GM12878 (cell line): ENCODE data around the gene PTCD2. TPM values are rescaled to one million over a fixed set of nuclear protein-coding genes. Genes with fewer than 3 reads are reported as not detected.
A peak's percentile ranks its signal among the peaks of the same experiment; 100 is the strongest.

Experiments used
- ATAC-seq: fragments of 200-7000 bp; cut with Tn5 transposase; 3 replicates; pipeline ENCODE4 v1.9.1; 2020; ENCODE audit warnings: mild to moderate bottlenecking, moderate library complexity
- BruUV-seq: library from RNA; stranded (reverse); fragments of 400-500 nt; replicated peaks from 2 replicates; lab custom pipeline; 2021; lab: Mats Ljungman, UMichigan
- CTCF ChIA-PET: fragments of 300-600 bp; sonication (Branson Sonifier 250); formaldehyde crosslinking; extraction: SDS; loops from one replicate; lab custom pipeline; 2021; ENCODE audit warnings: inconsistent platforms; lab: Yijun Ruan, JAX
- POLR2A ChIA-PET: fragments of 350-600 bp; formaldehyde crosslinking; extraction: SDS; loops from one replicate; lab custom pipeline; 2021; ENCODE audit warnings: inconsistent platforms; lab: Charles Lee
- RAD21 ChIA-PET: fragments of 300-600 bp; sonication (Branson Sonifier 250); formaldehyde crosslinking; loops from one replicate; lab custom pipeline; 2023; ENCODE audit warnings: antibody characterized with exemption; ENCODE audit not compliant: unreplicated experiment; lab: Charles Lee
- SMC1A ChIA-PET: fragments of 300-600 bp; sonication (Branson Sonifier 250); formaldehyde crosslinking; loops from one replicate; lab custom pipeline; 2023; ENCODE audit not compliant: unreplicated experiment, uncharacterized antibody; lab: Charles Lee
- DNase-seq: peaks from one replicate; pipeline ENCODE4 v3.0.0-alpha.2; 2011; ENCODE audit warnings: low read depth, low spot score
- FAIRE-seq: peaks from 3 replicates; lab custom pipeline; 2011; peaks lifted over from hg19 to GRCh38; lab: Jason Lieb, UNC
- H2AFZ ChIP-seq: 2 replicates; pipeline ENCODE4 v1.6.0; 2011; ENCODE audit warnings: low read depth, low read length, control low read depth; ENCODE audit not compliant: control insufficient read depth
- H3K27ac ChIP-seq: 2 replicates; pipeline ENCODE4 v1.5.1; 2011; ENCODE audit warnings: control low read depth; ENCODE audit not compliant: control insufficient read depth, insufficient read depth
- H3K27me3 ChIP-seq, 2 experiments: replicated peaks in 1 of 2; 2 replicates each; pipeline versions ENCODE4 v1.6.0 to v1.6.1; 2011; ENCODE audit warnings: low read length in 1 of 2; ENCODE audit not compliant: control insufficient read depth in 2 of 2, insufficient read depth in 2 of 2
- H3K36me3 ChIP-seq, 2 experiments: 2 replicates each; pipeline ENCODE4 v1.5.1; 2011; ENCODE audit warnings: low read length in 1 of 2; ENCODE audit not compliant: control insufficient read depth in 2 of 2, insufficient read depth in 2 of 2
- H3K4me1 ChIP-seq: 2 replicates; pipeline ENCODE4 v1.6.1; 2011; ENCODE audit warnings: mild to moderate bottlenecking, low read length, moderate library complexity, mixed read lengths; ENCODE audit not compliant: control insufficient read depth, insufficient read depth
- H3K4me2 ChIP-seq: 2 replicates; pipeline ENCODE4 v1.6.0; 2011; ENCODE audit warnings: control low read depth; ENCODE audit not compliant: control insufficient read depth, insufficient read depth
- H3K4me3 ChIP-seq: fragments of 200-600 bp; sonication (generic); 2 replicates; pipeline ENCODE4 v1.5.1; 2016
- H3K79me2 ChIP-seq: 2 replicates; pipeline ENCODE4 v1.6.0; 2011; ENCODE audit warnings: low read length; ENCODE audit not compliant: control insufficient read depth, insufficient read depth
- H3K9ac ChIP-seq: 2 replicates; pipeline ENCODE4 v1.8.0; 2011; ENCODE audit warnings: low read length, control low read depth, mixed read lengths; ENCODE audit not compliant: control insufficient read depth, insufficient read depth
- H3K9me3 ChIP-seq: replicated peaks from 3 replicates; pipeline ENCODE4 v1.5.1; 2011; ENCODE audit warnings: mild to moderate bottlenecking, low read length; ENCODE audit not compliant: control insufficient read depth, insufficient read depth
- H4K20me1 ChIP-seq: 2 replicates; pipeline ENCODE4 v1.6.0; 2011; ENCODE audit not compliant: control insufficient read depth, insufficient read depth
- ASH2L ChIP-seq: fragments of 300-600, 200-600 bp; sonication (generic); IDR thresholded peaks from 2 replicates; pipeline ENCODE4 v1.6.1; 2017; ENCODE audit warnings: low read depth, mild to moderate bottlenecking, borderline replicate concordance
- BMI1 ChIP-seq: fragments of 450-650 bp; IDR thresholded peaks from 2 replicates; pipeline ENCODE4 v1.6.1; 2016; ENCODE audit warnings: mild to moderate bottlenecking, moderate library complexity, borderline replicate concordance
- CBFB ChIP-seq: IDR thresholded peaks from 2 replicates; pipeline ENCODE4 v1.6.1; 2016; ENCODE audit warnings: antibody characterized with exemption, low read depth
- DPF2 ChIP-seq: fragments of 450-650 bp; IDR thresholded peaks from 2 replicates; pipeline ENCODE4 v1.6.1; 2017; ENCODE audit warnings: mild to moderate bottlenecking
- NFYB ChIP-seq: IDR thresholded peaks from 2 replicates; pipeline ENCODE4 v1.6.1; 2011; ENCODE audit warnings: low read depth, mild to moderate bottlenecking, low read length, improper control_type of control experiment, moderate library complexity; ENCODE audit not compliant: insufficient read depth
- RB1 ChIP-seq: fragments of 450-650 bp; formaldehyde crosslinking; IDR thresholded peaks from 2 replicates; pipeline ENCODE4 v1.6.1; 2017; ENCODE audit warnings: mild to moderate bottlenecking, borderline replicate concordance
- RELA ChIP-seq: fragments of 450-650 bp; IDR thresholded peaks from 2 replicates; pipeline ENCODE4 v1.8.0; 2014; ENCODE audit warnings: borderline replicate concordance; ENCODE audit not compliant: partially characterized antibody
- SMARCA5 ChIP-seq: fragments of 450-650 bp; IDR thresholded peaks from 2 replicates; pipeline ENCODE4 v1.6.1; 2017; ENCODE audit warnings: mild to moderate bottlenecking
- TBL1XR1 ChIP-seq: IDR thresholded peaks from 2 replicates; pipeline ENCODE4 v1.6.1; 2012; ENCODE audit warnings: low read depth, low read length, improper control_type of control experiment
- WGBS: methylation state at CpG from one replicate; pipeline ENCODE4 v1.1.6; 2016; ENCODE audit warnings: low lambda C conversion rate; ENCODE audit not compliant: insufficient replicate concordance, insufficient coverage; ENCODE audit errors: missing lambda C conversion rate; 5-methylcytosine and 5-hydroxymethylcytosine counted together
- in situ Hi-C: fragments of 300-500 bp; cut with MboI; formaldehyde crosslinking; loops from 9 replicates; pipeline ENCODE4 v1.14.3; 2018; ENCODE audit warnings: mixed read lengths
- intact Hi-C: fragments of 100-400 bp; cut with micrococcal nuclease; formaldehyde crosslinking; loops from one replicate; pipeline ENCODE4 v1.14.2; 2022; ENCODE audit not compliant: unreplicated experiment
- polyA plus RNA-seq, 11 experiments: library from polyadenylated mRNA; depleted of rRNA in 4 of 11; unstranded in 6 of 11; stranded (reverse) in 5 of 11; fragments of >200 nt; fragmentation: Nextera tagmentation in 4 of 11; fragmentation: Illumina TruSeq in 1 of 11; extraction: Ambion mirVana in 4 of 11; extraction: Trizol in 1 of 11; gene quantifications; 1 replicate in 1 of 11; 2 replicates in 10 of 11; pipeline versions ENCODE4 v1.2.1 to v1.2.3, GENCODE V29; 2011 to 2016; ENCODE audit warnings: inconsistent platforms in 2 of 11, missing spikeins in 2 of 11, low read depth in 1 of 11
- total RNA-seq, 4 experiments: library from RNA; depleted of rRNA in 3 of 4; stranded (reverse); fragments of >200 nt in 3 of 4; fragmentation: Illumina TruSeq in 1 of 4; extraction: Trizol in 1 of 4; gene quantifications; 2 replicates each; pipeline versions ENCODE4 v1.2.1 to v1.2.3, GENCODE V29; 2013 to 2021
- TF ChIP-seq, protein P1 (sequence below): fragments of 450-650 bp; IDR thresholded peaks from 2 replicates; pipeline ENCODE4 v1.6.1; 2017; ENCODE audit warnings: low read depth, mild to moderate bottlenecking, moderate library complexity
- TF ChIP-seq, protein P2 (sequence below): IDR thresholded peaks from 2 replicates; pipeline ENCODE4 v1.6.1; 2012; ENCODE audit warnings: low read depth, low read length, improper control_type of control experiment
- TF ChIP-seq, protein P3 (sequence below): IDR thresholded peaks from 2 replicates; pipeline ENCODE4 v1.6.1; 2012; ENCODE audit warnings: improper control_type of control experiment, low read depth, low read length; ENCODE audit not compliant: insufficient replicate concordance

Gene PTCD2
- total and polyA plus RNA-seq, 10 of the 15 experiments (the other 5 are each of a cell fraction or from before 2014, with no cell fraction given) = 8.7 to 15.0 (median 11.9) TPM

DNA sequence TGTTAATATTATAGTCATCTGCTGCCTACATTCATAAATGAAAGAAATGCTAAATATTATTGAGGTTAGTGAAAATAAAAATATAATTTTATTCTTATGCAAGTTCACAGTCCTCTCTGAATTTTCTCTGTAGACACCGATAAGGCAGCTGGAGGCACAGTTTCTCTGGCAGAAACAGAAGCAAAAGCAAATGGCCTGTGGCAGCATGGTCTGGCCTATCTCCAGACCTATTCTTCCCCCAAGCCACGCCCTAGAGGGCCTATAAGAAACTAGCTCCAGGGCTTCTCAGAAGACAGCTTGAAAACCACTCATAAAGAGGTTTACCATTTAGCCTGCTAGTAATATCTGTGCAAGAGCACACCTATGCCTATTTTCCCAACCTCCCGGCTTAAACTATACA, 28.6 kb upstream of the PTCD2 start:
- ATAC-seq (peak; percentile 80), DNase-seq (no peak)
- H3K4me1 ChIP-seq = peaks cover 23% of the 10 kb centered on the region
- H3K79me2 ChIP-seq = peaks cover 11% of the 10 kb centered on the region
- no TSS peak for BruUV-seq
- H3K36me3 ChIP-seq = no peaks in the 10 kb centered on the region; a peak in 3 of 4 replicates
- peak overlapping the region; percentile 50; the same call in 1 of the 2 replicates for H3K27ac ChIP-seq
- H2AFZ ChIP-seq = no peak overlapping the region
- 82% methylated on average over 3 of the region's 3 CpGs for WGBS
- H3K9me3 ChIP-seq = no peaks in the 10 kb centered on the region; the same call in 2 of the 3 replicates
- TF ChIP-seq BMI1 = no peak
- TF ChIP-seq, protein P1, sequence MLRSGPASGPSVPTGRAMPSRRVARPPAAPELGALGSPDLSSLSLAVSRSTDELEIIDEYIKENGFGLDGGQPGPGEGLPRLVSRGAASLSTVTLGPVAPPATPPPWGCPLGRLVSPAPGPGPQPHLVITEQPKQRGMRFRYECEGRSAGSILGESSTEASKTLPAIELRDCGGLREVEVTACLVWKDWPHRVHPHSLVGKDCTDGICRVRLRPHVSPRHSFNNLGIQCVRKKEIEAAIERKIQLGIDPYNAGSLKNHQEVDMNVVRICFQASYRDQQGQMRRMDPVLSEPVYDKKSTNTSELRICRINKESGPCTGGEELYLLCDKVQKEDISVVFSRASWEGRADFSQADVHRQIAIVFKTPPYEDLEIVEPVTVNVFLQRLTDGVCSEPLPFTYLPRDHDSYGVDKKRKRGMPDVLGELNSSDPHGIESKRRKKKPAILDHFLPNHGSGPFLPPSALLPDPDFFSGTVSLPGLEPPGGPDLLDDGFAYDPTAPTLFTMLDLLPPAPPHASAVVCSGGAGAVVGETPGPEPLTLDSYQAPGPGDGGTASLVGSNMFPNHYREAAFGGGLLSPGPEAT = no peak
- TF ChIP-seq RELA = no peak
- TF ChIP-seq, protein P2, sequence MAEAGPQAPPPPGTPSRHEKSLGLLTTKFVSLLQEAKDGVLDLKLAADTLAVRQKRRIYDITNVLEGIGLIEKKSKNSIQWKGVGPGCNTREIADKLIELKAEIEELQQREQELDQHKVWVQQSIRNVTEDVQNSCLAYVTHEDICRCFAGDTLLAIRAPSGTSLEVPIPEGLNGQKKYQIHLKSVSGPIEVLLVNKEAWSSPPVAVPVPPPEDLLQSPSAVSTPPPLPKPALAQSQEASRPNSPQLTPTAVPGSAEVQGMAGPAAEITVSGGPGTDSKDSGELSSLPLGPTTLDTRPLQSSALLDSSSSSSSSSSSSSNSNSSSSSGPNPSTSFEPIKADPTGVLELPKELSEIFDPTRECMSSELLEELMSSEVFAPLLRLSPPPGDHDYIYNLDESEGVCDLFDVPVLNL = no peak
- TF ChIP-seq RB1 = no peak
- TF ChIP-seq, protein P3, sequence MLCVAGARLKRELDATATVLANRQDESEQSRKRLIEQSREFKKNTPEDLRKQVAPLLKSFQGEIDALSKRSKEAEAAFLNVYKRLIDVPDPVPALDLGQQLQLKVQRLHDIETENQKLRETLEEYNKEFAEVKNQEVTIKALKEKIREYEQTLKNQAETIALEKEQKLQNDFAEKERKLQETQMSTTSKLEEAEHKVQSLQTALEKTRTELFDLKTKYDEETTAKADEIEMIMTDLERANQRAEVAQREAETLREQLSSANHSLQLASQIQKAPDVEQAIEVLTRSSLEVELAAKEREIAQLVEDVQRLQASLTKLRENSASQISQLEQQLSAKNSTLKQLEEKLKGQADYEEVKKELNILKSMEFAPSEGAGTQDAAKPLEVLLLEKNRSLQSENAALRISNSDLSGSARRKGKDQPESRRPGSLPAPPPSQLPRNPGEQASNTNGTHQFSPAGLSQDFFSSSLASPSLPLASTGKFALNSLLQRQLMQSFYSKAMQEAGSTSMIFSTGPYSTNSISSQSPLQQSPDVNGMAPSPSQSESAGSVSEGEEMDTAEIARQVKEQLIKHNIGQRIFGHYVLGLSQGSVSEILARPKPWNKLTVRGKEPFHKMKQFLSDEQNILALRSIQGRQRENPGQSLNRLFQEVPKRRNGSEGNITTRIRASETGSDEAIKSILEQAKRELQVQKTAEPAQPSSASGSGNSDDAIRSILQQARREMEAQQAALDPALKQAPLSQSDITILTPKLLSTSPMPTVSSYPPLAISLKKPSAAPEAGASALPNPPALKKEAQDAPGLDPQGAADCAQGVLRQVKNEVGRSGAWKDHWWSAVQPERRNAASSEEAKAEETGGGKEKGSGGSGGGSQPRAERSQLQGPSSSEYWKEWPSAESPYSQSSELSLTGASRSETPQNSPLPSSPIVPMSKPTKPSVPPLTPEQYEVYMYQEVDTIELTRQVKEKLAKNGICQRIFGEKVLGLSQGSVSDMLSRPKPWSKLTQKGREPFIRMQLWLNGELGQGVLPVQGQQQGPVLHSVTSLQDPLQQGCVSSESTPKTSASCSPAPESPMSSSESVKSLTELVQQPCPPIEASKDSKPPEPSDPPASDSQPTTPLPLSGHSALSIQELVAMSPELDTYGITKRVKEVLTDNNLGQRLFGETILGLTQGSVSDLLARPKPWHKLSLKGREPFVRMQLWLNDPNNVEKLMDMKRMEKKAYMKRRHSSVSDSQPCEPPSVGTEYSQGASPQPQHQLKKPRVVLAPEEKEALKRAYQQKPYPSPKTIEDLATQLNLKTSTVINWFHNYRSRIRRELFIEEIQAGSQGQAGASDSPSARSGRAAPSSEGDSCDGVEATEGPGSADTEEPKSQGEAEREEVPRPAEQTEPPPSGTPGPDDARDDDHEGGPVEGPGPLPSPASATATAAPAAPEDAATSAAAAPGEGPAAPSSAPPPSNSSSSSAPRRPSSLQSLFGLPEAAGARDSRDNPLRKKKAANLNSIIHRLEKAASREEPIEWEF = no peak
- no peak for TF ChIP-seq ASH2L
- no peak for TF ChIP-seq DPF2
- no peak for TF ChIP-seq NFYB
- TF ChIP-seq CBFB = no peak
- TF ChIP-seq SMARCA5 = no peak
- no peak for TF ChIP-seq TBL1XR1
- TF ChIP-seq, all 136 proteins: peak for 0
- H3K27me3 ChIP-seq = no peaks in the 10 kb centered on the region
- no peak overlapping the region for H3K9ac ChIP-seq
- no peak overlapping the region for H3K4me3 ChIP-seq
- ChIA-PET RAD21 (interaction anchor here (3.4 kb wide), 1 partner anchor 13 kb away, joined by 29 read pairs; no protein-coding TSS in a partner anchor), SMC1A (interaction anchor here (1.0 to 3.0 kb wide), 4 partner anchors 9 to 59 kb away, joined by 3 to 19 read pairs (median 6); no protein-coding TSS in a partner anchor), POLR2A (interaction anchor here (1.0 to 1.8 kb wide), 3 partner anchors 11 to 15 kb away, joined by 3 to 6 read pairs (median 4); no protein-coding TSS in a partner anchor), CTCF (interaction anchor here (1.1 to 5.9 kb wide), 5 partner anchors 14 to 156 kb away, joined by 3 to 20 read pairs (median 9); no protein-coding TSS in a partner anchor)
- H3K4me2 ChIP-seq = no peak overlapping the region
- intact Hi-C loops (no loop called here), in situ Hi-C loops (no loop called here)
- no peaks in the 10 kb centered on the region for H4K20me1 ChIP-seq
- no peak for FAIRE-seq
